RCC 7860 (cell line): ENCODE results near the gene ZNF69.
"Not testable (repeated sequence)": the region's sequence is repeated elsewhere in the genome, so short reads cannot be mapped to it uniquely, and the experiment has no call there.

Source experiments
- DNase-seq: peaks from one replicate; pipeline ENCODE4 v3.0.0-alpha.2; 2015; ENCODE audit warnings: low spot score
- FAIRE-seq: peaks from 2 replicates; lab custom pipeline; 2012; peaks lifted over from hg19 to GRCh38; lab: Jason Lieb, UNC

The ZNF69 gene

GRCh38 chr19:11949614-11950080 is 62.1 kb downstream of the ZNF69 start:
- not testable (repeated sequence) for FAIRE-seq, DNase-seq

- FAIRE-seq: no peak
- DNase-seq: no peak
These were observed 62.7 kb downstream of the ZNF69 start for GRCh38 chr19:11950312-11950711.
